CD4-positive, alpha-beta T cell treated with Interleukin-15 for 4 hours (primary cell): ENCODE measurements around the gene KNSTRN.

Source experiments
- DNase-seq: peaks from one replicate; pipeline ENCODE4 v3.0.0-alpha.2; 2020; ENCODE audit warnings: low spot score

The KNSTRN gene

DNA sequence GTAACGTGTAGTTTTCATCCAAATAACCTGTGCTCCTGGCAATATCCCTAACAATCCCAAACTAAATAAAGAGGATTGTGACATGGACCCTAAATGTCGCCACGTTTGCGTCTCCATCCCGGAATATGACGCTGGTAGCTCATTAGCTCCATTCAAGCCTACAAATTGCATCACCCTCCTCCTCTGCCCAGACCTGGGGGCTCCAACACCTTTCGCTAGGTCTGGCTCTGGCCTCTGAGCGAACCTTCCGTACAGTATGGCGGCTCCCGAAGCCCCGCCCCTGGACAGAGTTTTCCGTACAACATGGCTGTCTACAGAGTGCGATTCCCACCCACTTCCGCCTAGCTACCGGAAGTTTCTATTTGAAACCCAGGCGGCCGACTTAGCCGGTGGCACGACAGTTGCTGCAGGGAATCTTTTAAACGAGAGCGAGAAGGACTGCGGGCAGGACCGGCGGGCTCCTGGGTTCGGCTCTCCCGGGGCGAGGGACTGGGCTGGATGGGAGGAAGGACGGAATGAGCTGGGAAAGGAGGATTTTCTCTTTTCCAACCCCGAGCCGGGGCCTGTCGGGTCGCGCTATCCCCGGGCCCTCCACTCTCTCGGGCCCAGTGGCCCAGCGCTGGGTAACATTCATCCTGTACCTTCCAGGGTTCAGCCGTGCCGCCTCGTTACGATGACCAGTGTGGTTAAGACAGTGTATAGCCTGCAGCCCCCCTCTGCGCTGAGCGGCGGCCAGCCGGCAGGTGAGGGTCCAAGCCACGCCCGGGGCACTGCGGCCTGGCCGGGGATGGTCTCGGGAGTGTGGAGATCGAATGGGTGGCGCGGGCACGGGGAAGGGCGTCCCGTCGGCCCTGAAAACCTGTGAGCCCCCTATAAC is at the start of gene KNSTRN:
KNSTRN (plus strand) TSS at position 142 of the 877 bp plus-strand sequence; CDS start at position 257, 115 bp downstream.
- peak; percentile 93 for DNase-seq

- DNase-seq, result peak; percentile 6
These were observed 48.5 kb upstream of the KNSTRN start for GRCh38 chr15:40333922-40334492.

- DNase-seq, result no peak
These were observed 48.0 kb upstream of the KNSTRN start for GRCh38 chr15:40334541-40334940.

DNA sequence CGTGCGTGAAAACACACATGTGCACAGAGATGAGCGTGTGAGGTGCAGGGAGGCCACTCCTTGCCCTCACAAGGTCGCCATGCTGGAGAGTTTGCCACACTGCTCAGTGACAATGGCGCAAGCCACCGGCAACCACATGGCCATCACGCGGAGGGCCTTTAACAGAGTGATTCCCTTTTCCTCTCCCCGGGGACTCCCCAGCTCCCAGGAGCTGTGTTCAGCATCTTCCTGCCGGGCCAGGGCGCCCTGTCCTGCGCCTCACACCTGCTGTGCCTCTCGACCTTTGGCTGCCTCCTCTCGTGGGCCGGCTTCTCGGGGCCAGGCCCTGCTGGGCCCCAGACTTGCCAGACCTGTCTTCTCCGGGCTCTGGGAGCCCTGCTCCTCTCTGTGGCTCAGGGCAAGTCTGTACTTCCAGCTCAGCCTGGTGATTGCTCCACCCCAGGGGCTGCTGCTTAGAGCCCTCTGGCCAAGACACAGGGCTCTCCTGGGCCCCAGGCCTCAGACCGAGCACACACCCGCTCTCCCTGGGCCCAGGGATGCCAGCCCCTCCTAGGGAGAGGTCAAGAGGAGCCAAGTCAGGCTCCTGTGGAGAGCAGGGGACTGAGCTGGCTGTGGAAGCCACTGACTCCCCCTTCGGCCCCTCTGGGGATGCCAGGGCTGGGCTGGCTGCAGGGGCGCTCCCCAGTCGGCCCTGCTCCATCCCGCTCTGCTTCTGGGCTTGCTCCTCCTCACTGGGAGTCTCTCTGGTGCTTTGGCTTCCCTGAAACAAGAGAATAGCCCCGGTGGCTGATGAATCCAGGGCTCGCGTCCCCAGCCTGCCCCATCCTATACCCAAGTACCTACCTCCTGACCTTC is 47.4 kb upstream of the KNSTRN start:
- DNase-seq, result no peak

DNA sequence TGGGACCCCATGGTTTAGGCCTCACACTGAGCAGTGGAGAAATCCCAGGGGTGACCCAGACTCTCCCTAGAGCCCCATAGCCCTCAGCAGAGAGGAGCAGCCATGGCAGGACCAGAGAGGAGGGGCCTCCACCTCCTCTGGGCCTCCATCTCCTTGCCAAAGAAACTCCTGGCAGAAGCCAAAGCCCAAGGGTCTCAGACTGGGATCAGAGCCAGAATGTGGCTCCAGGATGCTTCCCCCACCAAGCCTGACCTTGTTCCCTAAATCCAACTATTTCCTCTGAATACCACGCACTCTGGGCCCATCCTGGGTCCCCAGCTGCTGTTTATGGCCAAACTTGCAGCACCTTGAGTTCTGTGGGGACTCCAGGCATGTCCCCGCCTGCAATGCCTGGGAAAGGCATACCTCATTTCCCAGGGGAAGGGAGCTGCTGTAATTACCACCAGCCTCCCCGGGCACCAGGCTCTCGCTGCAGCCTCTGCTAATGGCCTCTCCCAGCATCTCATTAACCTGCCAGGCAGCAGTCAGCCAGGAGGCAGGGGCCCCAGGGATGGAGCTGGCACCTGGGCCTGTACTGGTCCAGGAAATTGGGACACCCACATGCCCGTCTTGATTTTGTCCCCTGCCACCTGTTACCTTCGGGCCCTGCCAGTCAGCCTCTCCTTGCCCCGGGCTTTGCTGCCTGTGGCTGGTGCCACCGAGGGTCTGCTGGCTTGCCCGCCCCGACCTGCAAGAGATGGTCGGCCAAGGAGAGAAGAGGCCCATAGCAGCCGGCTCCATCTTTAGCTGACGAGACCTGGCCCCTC is 46.4 kb upstream of the KNSTRN start:
- DNase-seq, result no peak

DNA sequence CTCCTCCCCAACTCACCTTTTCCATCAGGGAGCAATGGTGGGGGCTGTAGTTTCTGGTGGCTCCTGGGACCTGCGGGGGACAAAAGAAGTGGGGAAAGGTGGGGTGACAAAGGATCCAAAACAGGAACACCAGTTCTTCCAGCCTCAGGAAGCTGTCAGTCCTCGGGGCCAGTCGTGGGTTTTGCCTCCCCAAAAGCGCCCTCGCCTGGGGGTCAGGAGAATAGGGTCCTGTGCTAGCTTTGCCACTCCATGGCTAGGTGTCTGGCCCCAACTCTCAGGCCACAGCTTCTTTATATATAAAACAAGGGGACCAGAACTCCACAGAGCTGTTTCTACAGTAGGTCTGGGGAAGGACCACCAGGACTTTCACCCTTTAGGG is 45.8 kb upstream of the KNSTRN start:
- DNase-seq, result peak; percentile 12

- no peak for DNase-seq
These were observed 44.9 kb upstream of the KNSTRN start for GRCh38 chr15:40337597-40337996.

- DNase-seq, result peak; percentile 67
These were observed 44.4 kb upstream of the KNSTRN start for GRCh38 chr15:40338041-40338657.

DNA sequence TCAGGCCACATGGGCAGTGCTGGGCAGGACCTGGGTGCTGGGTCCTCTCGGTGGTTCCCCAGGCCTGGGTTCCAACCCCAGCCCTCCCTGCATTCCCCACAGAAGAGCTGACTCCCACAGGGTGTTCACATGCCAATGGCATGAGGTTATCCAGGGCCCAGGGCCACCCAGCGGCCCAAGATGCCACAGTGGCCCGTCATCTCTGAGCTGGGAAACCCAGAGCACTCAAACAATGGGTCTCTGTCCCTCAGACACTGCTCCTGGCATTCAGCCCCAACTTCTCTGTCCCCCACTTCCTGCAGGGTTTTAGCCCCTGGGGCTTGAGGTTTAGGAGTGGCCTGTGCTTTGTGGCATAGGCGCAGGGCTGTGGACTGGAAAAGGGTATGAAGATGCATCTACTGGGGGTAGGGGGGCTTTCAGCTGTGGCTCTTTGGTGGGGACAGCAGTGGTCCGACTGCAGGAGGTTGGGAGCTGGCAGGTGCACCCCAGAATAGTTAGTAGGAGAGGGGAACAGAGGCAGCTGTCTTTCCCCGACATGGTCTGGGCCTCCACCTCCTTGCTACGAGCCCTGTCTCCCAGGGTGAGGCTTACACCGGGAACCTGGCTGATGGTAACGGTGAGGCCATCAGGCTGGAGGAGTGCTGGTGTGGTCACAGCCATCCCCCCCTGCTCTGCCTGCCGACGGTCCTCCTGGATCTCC is 43.5 kb upstream of the KNSTRN start:
- no peak for DNase-seq

DNA sequence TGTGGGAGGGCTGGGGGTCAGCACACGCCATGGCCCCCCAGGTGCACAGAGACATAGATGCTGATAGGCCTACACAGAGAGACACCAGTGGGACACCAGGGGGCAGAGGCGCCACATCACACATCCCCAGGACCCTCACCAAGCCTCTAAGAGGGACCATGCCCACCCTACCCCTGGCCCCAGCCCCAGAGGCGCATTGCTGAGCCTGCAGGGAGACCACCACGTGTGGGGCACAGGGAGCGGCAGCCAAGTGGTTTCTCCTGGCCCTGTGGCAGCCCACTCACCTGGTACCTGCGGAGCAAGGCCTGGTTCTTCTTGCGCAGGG is 42.9 kb upstream of the KNSTRN start:
- no peak for DNase-seq

DNA sequence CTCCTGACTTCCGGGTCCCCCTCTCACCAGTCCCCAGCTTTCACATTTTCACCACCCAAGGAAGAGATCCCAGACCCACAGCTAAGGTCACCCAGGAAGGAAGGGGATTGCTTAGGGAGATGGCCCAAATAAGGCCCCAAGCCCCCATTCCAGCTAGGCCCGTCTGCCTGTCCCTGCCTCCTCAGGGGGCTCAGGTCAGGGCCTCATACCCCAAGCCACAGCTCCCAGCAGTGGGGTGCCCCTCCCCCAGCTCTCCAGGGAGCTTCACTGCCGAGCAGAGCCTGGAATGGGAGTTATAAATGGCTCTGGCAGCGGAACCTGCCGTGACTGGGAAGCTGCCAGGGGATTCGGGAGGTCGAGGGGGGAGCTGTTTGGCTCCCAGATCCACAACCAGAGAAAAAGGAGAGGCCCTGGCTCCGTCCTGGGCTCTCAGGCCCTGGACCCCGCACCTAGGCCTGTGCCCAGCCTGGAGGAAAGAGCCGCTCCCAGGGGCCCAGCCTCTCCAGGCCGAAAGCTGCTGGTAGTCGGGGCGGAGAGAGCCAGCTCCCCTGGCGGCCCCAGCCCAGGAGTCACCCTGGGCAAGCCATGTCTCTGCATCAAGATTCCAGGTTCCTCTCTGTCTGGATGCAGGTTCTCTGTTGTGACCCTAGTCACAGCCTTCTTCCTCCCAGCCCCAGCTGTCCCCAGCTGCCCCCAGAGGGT is 42.3 kb upstream of the KNSTRN start:
- DNase-seq, result no peak

GRCh38 chr15:40340740-40341400 is 41.7 kb upstream of the KNSTRN start, which contains the start of gene CCDC9B:
Gene CCDC9B, minus strand, starts transcription at chr15:40340939. Its CDS starts 120 bp downstream, at chr15:40340819.
- no peak for DNase-seq

DNA sequence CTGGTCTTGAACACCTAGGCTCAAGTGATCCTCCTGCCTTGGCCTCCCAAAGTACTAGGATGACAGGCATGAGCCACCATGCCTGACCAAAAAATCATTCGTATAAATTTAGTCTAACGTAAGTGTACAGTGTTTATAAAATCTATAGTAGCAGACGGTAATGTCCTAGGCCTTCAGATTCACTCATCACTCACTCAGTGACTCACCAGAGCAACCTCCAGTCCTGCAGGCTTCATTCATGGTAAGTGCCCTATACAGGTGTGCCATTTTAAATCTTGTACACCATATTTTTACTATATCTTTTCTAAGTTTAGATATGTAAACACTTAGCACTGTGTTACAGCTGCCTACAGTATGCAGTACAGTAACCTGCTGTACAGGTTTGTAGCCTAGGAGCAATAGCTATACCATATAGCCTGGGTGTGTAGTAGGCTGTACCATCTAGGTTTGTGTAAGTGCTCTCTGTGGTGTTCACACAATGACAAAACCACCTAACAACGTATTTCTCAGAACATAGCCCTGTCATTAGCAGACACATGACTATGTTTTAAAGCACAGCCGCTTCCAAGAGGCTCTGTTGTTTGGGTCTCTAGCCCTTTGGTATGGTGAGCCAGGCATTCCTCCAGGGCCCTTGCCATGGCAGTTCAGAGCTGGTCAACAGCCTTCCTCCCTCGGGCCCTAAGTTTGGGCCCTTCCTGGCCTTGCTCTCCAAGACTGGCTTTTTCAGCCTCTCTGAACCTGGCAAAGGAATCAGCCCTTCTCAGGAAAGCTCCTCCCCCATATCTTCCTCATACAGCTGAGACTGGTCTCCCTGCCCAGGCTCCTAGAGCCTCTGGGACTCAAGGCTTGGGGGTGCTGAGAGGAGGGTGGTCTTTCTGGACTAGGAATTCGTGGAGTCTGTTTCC is 39.9 kb upstream of the KNSTRN start:
- DNase-seq, result no peak

DNA sequence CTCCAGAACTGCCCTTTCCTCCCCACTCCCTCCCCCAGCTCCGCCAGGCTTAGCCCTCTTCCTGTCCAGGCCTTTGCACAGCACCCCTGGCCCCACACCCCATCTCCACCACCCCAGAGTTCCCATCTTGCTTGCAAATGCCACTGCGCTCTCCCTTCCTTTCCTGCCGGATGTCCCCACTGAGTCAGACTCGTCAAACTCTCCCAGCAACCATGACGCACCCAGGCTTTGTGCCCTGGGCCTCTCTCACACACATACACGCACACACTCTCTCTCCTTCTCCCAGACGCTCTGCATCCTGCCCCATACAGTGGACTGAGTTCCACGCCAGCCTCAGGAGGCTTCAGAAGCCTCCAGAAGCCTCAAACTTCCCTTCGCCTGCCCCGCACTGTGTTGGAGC is 39.0 kb upstream of the KNSTRN start:
- no peak for DNase-seq

DNA sequence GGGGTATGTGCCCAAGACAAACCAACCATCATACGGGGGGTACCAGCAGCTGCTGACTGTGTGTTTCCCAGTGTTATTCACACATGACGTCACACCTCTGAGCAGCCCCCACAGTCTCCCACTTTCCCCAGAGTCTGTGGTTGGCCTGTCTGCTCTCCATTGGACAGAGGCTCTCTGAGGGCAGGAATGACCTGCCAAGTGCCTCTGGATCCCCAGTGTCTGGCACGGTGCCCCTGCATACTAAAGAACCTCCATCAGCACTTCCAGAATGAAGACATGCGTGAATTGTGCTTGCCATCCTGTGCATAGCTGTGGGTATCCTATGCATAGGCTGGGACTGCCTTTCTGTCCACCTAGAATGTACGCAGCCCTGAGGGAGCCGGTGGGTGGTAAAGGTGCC is 38.3 kb upstream of the KNSTRN start:
- no peak for DNase-seq

DNA sequence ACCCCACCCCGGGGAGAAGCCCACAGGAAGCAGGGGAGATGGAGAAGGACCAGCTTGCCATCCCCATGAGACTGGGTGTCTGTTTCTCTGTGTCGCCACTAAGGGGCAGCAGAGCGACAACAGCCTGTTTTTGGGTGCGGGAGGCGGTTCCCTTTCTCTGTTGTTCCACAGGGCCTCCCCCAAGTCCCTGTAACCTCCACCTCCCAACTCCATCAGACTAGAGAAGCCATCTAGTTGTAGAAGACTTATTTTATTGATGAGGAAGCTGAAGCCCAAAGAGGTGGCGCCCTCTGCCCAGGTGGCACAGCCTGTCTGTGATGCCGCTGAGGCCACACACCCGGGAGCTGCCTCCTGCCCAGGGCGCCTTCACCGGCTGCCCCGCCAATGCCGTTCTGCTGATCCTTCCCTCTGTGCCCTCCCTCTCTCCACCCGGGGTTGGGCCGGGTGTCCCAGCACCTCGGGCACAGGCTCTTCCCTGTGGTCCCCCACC is 37.8 kb upstream of the KNSTRN start:
- DNase-seq, result peak; percentile 73

DNA sequence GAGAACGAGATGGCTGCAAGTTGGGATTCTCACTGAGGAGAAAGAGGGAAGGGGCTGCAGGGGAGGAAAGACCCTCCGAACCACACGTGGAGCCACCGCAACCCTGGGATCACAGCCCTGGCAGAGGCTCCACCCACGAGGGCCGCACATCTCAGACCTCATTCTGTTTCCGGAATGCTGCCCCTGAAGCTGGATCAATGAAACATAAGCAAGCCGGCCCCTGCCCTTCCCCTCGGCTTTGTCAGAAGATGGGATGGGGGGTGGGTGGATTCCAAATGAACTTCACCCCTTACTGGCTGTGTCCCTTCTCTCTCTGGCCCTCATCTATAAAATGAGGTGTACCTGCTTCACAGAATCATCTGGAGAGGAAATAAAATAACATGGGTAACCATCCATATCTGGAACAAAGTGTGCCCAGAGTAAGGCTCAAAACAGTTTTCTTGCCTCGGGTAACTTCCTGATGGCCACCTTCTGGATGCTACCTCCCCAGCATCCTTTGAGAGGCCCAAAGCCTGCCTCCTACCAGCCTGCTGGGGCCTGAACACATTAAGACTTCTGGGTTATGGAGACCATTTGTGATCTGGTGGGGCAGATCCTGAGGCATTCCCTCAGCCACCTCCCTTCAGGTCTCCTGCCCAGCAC is 37.2 kb upstream of the KNSTRN start:
- no peak for DNase-seq
